Gastrocnemius medialis (tissue), 4 donors: ENCODE measurements around the gene WWOX.

Experiments used
- POLR2A ChIP-seq, 2 donors: fragments of 450-650 bp; IDR thresholded peaks; one replicate each; pipeline ENCODE4 v1.6.1; 2017; ENCODE audit warnings: antibody characterized with exemption in 2 of 2, mild to moderate bottlenecking in 2 of 2, moderate library complexity in 2 of 2
- TF ChIP-seq, protein P1 (sequence below), 5 experiments: fragments of 450-650 bp in 3 of 5; fragments of 200-600 bp in 2 of 5; sonication (generic) in 2 of 5; IDR thresholded peaks in 4 of 5; conservative IDR thresholded peaks in 1 of 5; 1 replicate in 4 of 5; 2 replicates in 1 of 5; pipeline ENCODE4 v1.5.1; 2016 to 2019; ENCODE audit warnings: antibody characterized with exemption in 5 of 5, mild to moderate bottlenecking in 3 of 5, moderate library complexity in 3 of 5

- TF ChIP-seq, protein P1, sequence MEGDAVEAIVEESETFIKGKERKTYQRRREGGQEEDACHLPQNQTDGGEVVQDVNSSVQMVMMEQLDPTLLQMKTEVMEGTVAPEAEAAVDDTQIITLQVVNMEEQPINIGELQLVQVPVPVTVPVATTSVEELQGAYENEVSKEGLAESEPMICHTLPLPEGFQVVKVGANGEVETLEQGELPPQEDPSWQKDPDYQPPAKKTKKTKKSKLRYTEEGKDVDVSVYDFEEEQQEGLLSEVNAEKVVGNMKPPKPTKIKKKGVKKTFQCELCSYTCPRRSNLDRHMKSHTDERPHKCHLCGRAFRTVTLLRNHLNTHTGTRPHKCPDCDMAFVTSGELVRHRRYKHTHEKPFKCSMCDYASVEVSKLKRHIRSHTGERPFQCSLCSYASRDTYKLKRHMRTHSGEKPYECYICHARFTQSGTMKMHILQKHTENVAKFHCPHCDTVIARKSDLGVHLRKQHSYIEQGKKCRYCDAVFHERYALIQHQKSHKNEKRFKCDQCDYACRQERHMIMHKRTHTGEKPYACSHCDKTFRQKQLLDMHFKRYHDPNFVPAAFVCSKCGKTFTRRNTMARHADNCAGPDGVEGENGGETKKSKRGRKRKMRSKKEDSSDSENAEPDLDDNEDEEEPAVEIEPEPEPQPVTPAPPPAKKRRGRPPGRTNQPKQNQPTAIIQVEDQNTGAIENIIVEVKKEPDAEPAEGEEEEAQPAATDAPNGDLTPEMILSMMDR (IDR thresholded peaks at IDR 0.05 in 4 of 5, conservative IDR thresholded peaks at IDR 0.05 in 1 of 5) = no peak
- TF ChIP-seq POLR2A (IDR thresholded peaks at IDR 0.05) = no peak
Observed at GRCh38 chr16:78829280-78829679, 729.8 kb downstream of the WWOX start.
